ENCODE measurements around the gene YARS2. TPM values are rescaled to one million over a fixed set of nuclear protein-coding genes. Genes with fewer than 3 reads are reported as not detected.

The YARS2 gene
- polyA plus RNA-seq, 1 donor from 2014 or later = 25.6 TPM

GRCh38 chr12:32789916-32790315 lies 34.2 kb upstream of the YARS2 start:
- H3K4me2 ChIP-seq (ENCODE audit: low read length) = no peak overlapping the region
- no peaks in the 10 kb centered on the region for H3K27me3 ChIP-seq (ENCODE audit: insufficient read depth, low read depth, low read length)
- no peaks in the 10 kb centered on the region for H3K9me2 ChIP-seq (ENCODE audit: insufficient read depth, low read length)
- H3F3A ChIP-seq (ENCODE audit: insufficient read depth, low read length, poor library complexity, severe bottlenecking) = no peaks in the 10 kb centered on the region
- no peak overlapping the region for H3K27ac ChIP-seq (ENCODE audit: low read length)
- H3K9ac ChIP-seq (ENCODE audit: low read length) = no peak overlapping the region
- no peaks in the 10 kb centered on the region for H3K9me3 ChIP-seq (ENCODE audit: low read length)
- no peak for TF ChIP-seq POLR2AphosphoS5 (IDR thresholded peaks at IDR 0.05)
- TF ChIP-seq SMC3 (conservative IDR thresholded peaks at IDR 0.05; ENCODE audit: poor library complexity) = no peak
- TF ChIP-seq, protein P1, sequence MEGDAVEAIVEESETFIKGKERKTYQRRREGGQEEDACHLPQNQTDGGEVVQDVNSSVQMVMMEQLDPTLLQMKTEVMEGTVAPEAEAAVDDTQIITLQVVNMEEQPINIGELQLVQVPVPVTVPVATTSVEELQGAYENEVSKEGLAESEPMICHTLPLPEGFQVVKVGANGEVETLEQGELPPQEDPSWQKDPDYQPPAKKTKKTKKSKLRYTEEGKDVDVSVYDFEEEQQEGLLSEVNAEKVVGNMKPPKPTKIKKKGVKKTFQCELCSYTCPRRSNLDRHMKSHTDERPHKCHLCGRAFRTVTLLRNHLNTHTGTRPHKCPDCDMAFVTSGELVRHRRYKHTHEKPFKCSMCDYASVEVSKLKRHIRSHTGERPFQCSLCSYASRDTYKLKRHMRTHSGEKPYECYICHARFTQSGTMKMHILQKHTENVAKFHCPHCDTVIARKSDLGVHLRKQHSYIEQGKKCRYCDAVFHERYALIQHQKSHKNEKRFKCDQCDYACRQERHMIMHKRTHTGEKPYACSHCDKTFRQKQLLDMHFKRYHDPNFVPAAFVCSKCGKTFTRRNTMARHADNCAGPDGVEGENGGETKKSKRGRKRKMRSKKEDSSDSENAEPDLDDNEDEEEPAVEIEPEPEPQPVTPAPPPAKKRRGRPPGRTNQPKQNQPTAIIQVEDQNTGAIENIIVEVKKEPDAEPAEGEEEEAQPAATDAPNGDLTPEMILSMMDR (IDR thresholded peaks at IDR 0.05; ENCODE audit: poor library complexity, severe bottlenecking) = no peak
- TF ChIP-seq REST (IDR thresholded peaks at IDR 0.05; ENCODE audit: borderline replicate concordance) = no peak
- TF ChIP-seq EP300 (conservative IDR thresholded peaks at IDR 0.05; ENCODE audit: poor library complexity, severe bottlenecking) = no peak
- TF ChIP-seq TAF1 (IDR thresholded peaks at IDR 0.05; ENCODE audit: low read depth) = no peak
- no peak for TF ChIP-seq MXI1 (conservative IDR thresholded peaks at IDR 0.05; ENCODE audit: poor library complexity, severe bottlenecking)
- TF ChIP-seq RAD21 (conservative IDR thresholded peaks at IDR 0.05) = no peak
- TF ChIP-seq EZH2 (IDR thresholded peaks at IDR 0.05; ENCODE audit: borderline replicate concordance, insufficient read depth, low read length, poor library complexity, severe bottlenecking) = no peak
- H3K4me3 ChIP-seq (ENCODE audit: low read length) = no peak overlapping the region
- H3K36me3 ChIP-seq (ENCODE audit: insufficient read depth, low read length) = no peaks in the 10 kb centered on the region
- H4K20me1 ChIP-seq (ENCODE audit: insufficient read depth) = no peaks in the 10 kb centered on the region
- no peak overlapping the region for H2AFZ ChIP-seq (ENCODE audit: low read depth, low read length)
- H3K79me2 ChIP-seq (replicated peaks; ENCODE audit: insufficient read depth, low read length) = no peaks in the 10 kb centered on the region

GRCh38 chr12:32789446-32789845 lies 33.7 kb upstream of the YARS2 start:
- no peaks in the 10 kb centered on the region for H3K79me2 ChIP-seq (replicated peaks; ENCODE audit: insufficient read depth, low read length)
- no peaks in the 10 kb centered on the region for H3K36me3 ChIP-seq (ENCODE audit: insufficient read depth, low read length)
- no peaks in the 10 kb centered on the region for H3K9me3 ChIP-seq (ENCODE audit: low read length)
- H3K9me2 ChIP-seq (ENCODE audit: insufficient read depth, low read length) = no peaks in the 10 kb centered on the region
- no peak overlapping the region for H3K4me3 ChIP-seq (ENCODE audit: low read length)
- H3K4me2 ChIP-seq (ENCODE audit: low read length) = no peak overlapping the region
- H2AFZ ChIP-seq (ENCODE audit: low read depth, low read length) = no peak overlapping the region
- H3K9ac ChIP-seq (ENCODE audit: low read length) = no peak overlapping the region
- H3F3A ChIP-seq (ENCODE audit: insufficient read depth, low read length, poor library complexity, severe bottlenecking) = no peaks in the 10 kb centered on the region
- TF ChIP-seq RAD21 (conservative IDR thresholded peaks at IDR 0.05) (no peak), EP300 (conservative IDR thresholded peaks at IDR 0.05; ENCODE audit: poor library complexity, severe bottlenecking) (no peak), EZH2 (IDR thresholded peaks at IDR 0.05; ENCODE audit: borderline replicate concordance, insufficient read depth, low read length, poor library complexity, severe bottlenecking) (no peak), POLR2AphosphoS5 (IDR thresholded peaks at IDR 0.05) (no peak), SMC3 (conservative IDR thresholded peaks at IDR 0.05; ENCODE audit: poor library complexity) (no peak), REST (IDR thresholded peaks at IDR 0.05; ENCODE audit: borderline replicate concordance) (no peak), TAF1 (IDR thresholded peaks at IDR 0.05; ENCODE audit: low read depth) (no peak)
- H4K20me1 ChIP-seq (ENCODE audit: insufficient read depth) = no peaks in the 10 kb centered on the region
- no peak overlapping the region for H3K27ac ChIP-seq (ENCODE audit: low read length)
- no peaks in the 10 kb centered on the region for H3K27me3 ChIP-seq (ENCODE audit: insufficient read depth, low read depth, low read length)
